Esophagus mucosa (tissue), 1 donor: ENCODE data around the gene RNF223. TPM values are rescaled to one million over a fixed set of nuclear protein-coding genes. Genes with fewer than 3 reads are reported as not detected.
"Not testable (repeated sequence)": the region's sequence is repeated elsewhere in the genome, so short reads cannot be mapped to it uniquely, and the experiment has no call there.

ENCODE experiments used
- ATAC-seq: fragments of 200-7000 bp; cut with Tn5 transposase; one replicate; pipeline ENCODE4 v1.9.1; 2020
- total RNA-seq: library from RNA; stranded (reverse); gene quantifications from one replicate; pipeline ENCODE4 v1.2.4, GENCODE V29; 2023
- donor health status: DM: yes; HTN: yes; CAD: no.

The RNF223 gene
- total RNA-seq, 1 donor from 2014 or later, result 22.3 TPM

- ATAC-seq, result no peak
Measured at GRCh38 chr1:1043411-1043810, 30.7 kb downstream of the RNF223 start.

- no peak for ATAC-seq
Measured at GRCh38 chr1:1042835-1043234, 31.3 kb downstream of the RNF223 start.

- ATAC-seq, result no peak
Measured at GRCh38 chr1:1041873-1042272, 32.2 kb downstream of the RNF223 start.

DNA sequence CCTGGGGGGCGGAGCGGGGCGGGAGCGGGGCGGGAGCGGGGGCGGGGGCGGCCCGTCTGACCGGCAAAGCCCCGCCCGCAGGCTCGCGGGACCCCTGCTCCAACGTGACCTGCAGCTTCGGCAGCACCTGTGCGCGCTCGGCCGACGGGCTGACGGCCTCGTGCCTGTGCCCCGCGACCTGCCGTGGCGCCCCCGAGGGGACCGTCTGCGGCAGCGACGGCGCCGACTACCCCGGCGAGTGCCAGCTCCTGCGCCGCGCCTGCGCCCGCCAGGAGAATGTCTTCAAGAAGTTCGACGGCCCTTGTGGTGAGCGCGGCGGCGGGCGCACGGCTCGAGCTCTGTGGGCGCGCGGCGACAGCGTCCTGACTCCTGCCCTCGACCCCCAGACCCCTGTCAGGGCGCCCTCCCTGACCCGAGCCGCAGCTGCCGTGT lies 33.0 kb downstream of the RNF223 start:
- ATAC-seq, result no peak

GRCh38 chr1:1040004-1040991 lies 33.8 kb downstream of the RNF223 start:
- ATAC-seq, result peak; percentile 77

DNA sequence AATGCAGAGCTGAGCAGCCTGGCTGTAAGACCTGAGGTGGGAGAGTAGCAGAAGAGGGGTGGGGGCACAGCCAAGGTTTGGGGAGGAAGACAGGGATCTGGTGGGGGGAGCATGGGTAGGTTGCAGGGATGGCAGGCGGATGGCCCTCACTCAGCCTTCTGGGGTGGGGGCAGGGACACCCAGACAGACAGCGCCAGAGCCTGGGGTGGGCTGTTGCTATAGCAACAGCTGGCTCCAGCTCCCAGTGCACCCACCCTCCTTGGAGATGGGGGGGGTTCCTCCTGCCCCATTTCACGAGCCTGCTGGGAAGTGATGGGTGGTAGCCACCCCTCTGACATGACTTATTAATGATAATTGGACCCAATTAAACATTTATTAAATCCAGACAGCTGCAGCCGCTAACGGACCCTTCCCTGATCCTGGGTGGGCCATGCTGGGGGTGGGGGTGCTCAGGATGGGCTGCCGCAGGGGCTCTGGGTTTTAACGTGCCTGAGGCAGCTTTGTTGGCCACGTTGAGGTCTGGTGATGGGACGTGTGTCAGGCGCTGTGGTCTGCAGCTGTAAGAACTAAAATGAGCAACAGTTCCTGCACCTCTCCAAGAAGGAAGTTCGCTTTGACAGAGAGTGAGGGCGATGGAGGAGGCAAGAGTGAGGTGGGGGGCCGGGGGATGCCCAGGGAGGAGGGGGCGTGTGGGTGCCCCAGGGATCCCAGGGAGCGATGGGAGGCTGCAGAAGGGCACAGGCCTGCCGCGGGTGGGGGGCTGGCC lies 34.8 kb downstream of the RNF223 start:
- no peak for ATAC-seq

DNA sequence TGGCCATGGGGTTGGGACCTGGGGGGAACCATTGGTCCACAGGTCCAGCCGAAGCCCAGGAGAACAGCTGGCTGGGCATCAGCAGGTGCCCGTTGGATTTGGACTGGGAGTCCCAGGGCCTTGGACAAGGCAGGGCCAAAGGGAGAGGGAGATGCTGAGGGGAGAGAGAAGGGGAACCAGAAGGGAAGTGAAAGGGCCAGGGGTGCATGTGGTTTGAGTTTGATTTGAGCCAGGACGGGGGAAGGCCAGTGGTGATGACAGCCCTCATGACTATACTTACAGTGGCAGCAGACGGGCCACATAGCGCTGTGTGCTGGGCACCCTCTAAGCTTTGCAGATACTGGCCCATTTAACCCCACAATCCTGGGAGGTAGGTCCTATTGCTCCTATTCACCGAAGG lies 35.4 kb downstream of the RNF223 start:
- ATAC-seq, result no peak

DNA sequence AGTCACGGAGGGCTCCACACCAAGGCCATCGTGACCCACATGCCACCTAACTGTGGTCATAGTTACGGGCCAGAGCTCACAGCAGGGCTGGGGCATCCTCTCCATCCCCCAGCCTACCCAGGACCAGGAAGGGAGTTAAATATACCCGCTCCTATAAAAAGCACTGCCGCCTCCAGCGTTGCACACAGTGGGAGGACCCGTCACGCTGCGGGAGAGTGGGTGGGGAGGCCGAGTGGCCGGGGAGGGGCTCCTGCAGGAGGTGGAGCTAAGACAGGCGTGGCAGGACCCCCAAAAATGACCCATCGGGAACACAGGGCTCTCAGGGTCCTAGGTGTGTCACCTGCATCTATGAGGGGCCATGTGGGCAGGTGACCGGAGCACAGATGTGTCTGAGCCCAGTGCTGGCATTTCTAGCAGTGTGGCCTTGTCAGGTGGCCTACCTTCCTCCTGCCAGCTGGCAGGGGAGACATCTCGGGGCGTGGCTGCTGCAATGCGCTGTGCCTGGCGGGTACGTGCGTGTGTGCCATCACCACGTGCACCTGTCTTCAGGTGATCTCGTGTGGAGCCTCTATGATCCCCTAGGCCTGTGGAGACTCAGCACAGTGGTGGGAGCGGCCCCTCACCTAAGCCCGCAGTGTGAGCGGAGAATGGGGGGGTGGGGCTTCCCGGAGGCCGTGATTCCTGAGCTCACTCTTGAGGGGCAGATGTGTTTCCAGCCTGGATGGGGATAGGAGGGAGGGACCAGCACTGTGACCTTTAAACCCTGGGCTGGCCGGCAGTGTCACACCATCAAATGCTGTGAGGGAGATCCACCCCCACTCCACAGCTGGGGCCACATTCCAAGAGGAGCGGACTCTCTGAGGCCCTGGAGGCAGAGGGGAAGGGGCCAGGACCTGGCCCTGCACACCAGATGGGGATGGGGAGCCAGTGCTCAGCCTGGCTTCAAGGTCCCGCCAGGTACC lies 36.5 kb downstream of the RNF223 start:
- ATAC-seq, result no peak

GRCh38 chr1:1035291-1035943 lies 38.7 kb downstream of the RNF223 start:
- ATAC-seq, result no peak

DNA sequence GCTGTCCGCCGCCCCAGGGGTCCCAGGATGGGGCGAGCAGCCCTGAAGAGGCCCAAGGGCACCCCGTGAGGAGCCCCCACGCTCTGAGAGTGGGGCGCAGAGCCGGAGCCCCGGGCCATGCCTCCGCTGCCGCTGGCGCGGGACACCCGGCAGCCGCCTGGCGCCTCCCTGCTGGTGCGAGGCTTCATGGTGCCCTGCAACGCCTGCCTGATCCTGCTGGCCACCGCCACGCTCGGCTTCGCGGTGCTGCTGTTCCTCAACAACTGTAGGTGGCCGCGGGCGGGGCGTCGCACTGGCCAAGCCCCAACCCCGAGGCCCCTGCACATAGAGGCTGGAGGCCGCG lies 39.7 kb downstream of the RNF223 start:
- ATAC-seq, result no peak

- ATAC-seq, result no peak
Measured at GRCh38 chr1:1033731-1034438, 40.2 kb downstream of the RNF223 start.

GRCh38 chr1:1033009-1033587 lies 41.0 kb downstream of the RNF223 start:
- peak; percentile 89 for ATAC-seq

- peak; percentile 2 for ATAC-seq
Measured at GRCh38 chr1:1032424-1032823, 41.7 kb downstream of the RNF223 start.

DNA sequence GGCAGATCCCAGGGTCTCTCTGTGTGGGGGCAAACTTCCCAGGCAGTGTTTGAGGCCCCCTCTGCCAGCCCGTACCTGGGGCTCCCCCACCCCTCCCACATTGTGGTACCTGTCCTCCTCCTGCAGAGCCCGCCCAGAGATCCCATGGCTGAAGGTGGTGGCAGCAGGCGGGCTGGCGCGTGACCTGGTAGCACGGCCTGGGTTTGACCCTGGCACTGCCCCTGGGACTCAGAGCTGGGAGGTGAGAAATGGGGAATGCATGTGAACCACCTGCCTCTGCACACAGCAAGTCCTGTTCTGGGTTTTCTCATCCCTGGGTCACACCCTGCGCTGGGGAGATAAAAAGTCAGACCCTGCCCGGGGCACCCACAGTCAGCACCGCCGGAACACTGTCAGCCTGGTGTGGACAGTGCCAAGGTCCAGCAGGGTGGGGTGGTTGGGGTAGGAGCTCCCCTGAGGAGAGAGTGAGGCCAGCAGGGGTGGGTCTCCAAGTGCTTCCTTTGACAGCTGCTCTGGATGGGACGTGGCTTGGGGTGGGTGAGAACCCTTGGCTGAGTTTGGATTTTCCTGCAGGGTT lies 42.4 kb downstream of the RNF223 start:
- no peak for ATAC-seq

GRCh38 chr1:1030867-1031658 lies 43.0 kb downstream of the RNF223 start:
- not testable (repeated sequence) for ATAC-seq

- ATAC-seq, result no peak
Measured at GRCh38 chr1:1027791-1028190, 46.3 kb downstream of the RNF223 start.

DNA sequence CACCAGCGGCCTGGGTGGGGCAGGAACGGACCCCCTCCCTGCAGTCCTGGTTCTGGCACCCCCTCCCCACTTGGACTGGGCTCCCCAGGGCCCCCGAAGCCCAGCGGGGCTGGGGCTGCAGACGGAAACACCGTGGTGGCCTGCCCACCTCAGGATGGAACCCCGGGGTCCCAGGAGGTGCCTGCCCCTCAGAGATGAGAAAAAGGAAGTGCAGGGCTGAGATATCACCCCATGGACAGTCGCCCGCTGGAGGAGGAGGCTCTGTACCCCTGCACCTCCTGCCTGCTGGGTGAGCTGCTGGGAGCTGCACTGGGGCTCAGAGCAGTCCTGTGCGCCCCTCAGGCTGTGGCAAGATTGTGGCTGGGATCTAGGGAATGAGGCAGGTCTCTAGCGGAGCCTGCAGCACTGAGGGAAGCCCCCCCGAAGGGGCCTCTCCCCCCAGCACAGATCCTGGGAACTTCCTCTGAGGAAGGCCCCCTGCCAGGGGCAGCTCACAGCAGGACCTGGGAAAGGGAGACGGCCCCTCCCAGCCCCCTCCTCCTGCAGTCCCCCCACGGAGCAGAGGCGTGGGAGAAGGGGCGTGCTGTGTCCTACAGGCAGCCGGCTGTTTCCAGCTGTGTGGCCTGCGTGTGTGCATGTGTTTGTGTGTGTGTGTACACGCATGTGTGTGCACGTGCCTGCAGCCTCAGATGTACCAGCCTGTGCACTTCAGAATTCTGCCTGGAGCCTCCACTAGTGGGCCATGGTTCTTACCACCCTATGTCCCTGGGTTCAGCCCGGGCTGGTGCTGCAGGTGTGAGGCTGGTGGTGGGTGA lies 47.3 kb downstream of the RNF223 start:
- ATAC-seq, result no peak

DNA sequence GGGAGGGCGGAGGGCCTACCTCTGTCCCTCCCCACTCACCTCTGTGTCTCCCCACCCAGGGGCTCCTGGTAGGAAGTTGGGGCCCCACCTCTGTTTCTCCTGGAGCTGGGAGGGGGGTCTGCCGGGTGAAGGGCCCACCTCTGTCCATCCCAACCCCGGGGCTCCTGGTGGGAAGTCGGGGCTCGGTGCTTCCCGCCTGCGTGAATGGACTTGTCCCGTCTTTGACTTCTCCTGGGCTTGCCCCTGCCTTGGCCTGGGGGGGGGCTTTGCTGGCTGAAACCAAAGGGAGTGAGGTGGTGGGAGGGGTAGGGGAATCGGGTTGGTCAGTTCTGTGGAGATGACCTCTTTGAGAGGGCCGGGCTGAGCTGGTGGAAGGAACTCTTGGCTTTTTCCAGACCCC lies 48.4 kb downstream of the RNF223 start:
- ATAC-seq, result no peak
